Panc1 (cell line): ENCODE data around the gene NXPE3.

ENCODE experiments used
- CTCF ChIP-seq: fragments of 450-650 bp; IDR thresholded peaks from 2 replicates; pipeline ENCODE4 v1.5.1; 2017; ENCODE audit warnings: mild to moderate bottlenecking
- POLR2AphosphoS5 ChIP-seq: IDR thresholded peaks from 2 replicates; pipeline ENCODE4 v1.6.1; 2012; ENCODE audit warnings: mild to moderate bottlenecking, low read depth, low read length, moderate library complexity
- REST ChIP-seq, 2 experiments: IDR thresholded peaks; 2 replicates each; pipeline ENCODE4 v1.6.1; 2011 to 2012; ENCODE audit warnings: low read depth in 2 of 2, control low read depth in 1 of 2, low read length in 1 of 2, mild to moderate bottlenecking in 1 of 2, moderate library complexity in 1 of 2; ENCODE audit not compliant: insufficient read depth in 1 of 2
- SIN3A ChIP-seq: IDR thresholded peaks from 2 replicates; pipeline ENCODE4 v1.6.1; 2012; ENCODE audit warnings: low read depth, mild to moderate bottlenecking, low read length, moderate library complexity, borderline replicate concordance; ENCODE audit not compliant: insufficient read depth

GRCh38 chr3:101865751-101866509 lies 86.9 kb downstream of the NXPE3 start:
- TF ChIP-seq CTCF (no peak), POLR2AphosphoS5 (no peak), REST (IDR thresholded peaks at IDR 0.05; ENCODE audit: insufficient read depth in 1 of 2, low read depth in 2 of 2, low read length in 1 of 2) (no peak), SIN3A (no peak)
